Fibroblast of mammary gland (primary cell): ENCODE results near the gene SH3GLB2.

Experiments used
- DNase-seq: peaks from one replicate; pipeline ENCODE4 v3.0.0-alpha.2; 2010; ENCODE audit warnings: low read depth
- H3K4me3 ChIP-seq: 2 replicates; pipeline ENCODE4 v1.5.1; 2011; ENCODE audit warnings: low read depth, mild to moderate bottlenecking, low read length, moderate library complexity; ENCODE audit not compliant: control insufficient read depth
- CTCF ChIP-seq: conservative IDR thresholded peaks from 2 replicates; pipeline ENCODE4 v1.5.1; 2011; ENCODE audit warnings: low read depth, low read length, inconsistent platforms; ENCODE audit not compliant: control insufficient read depth, insufficient read depth

SH3GLB2 gene

DNA sequence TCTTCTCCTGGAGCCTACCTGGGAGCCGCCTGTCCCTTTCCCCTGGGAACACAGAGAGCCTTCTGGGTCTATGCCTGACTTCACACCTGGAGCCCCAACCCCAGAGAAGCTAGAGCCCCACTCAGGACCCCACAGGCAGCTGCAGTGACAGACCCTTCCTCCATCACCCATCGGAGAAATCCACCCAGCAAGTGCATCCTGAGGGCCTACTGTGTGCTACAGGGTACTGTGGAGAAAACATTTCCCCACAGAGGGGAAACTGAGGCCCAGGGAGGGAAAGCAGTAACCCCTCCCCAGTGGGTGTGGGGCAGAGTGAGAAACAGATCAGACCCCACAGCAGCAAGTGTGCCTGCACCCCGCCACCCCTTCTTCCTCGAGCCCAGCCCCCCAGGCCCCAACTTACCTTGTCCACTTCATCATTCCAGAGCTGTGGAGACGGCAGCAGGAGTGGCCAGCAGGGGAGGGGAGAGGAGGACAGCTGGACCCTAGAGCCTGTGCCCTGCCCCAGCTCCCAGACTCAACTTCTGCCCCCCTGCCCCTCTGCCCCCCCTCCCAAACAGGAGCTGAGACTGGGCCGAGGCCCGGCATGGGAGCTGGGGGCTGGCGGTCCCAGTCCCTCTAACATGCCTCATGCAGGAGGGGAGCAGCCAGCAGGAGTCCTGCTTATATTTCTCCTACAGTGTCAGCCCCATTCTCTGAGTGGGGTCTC is 17.7 kb downstream of the SH3GLB2 start:
- H3K4me3 ChIP-seq = no peak overlapping the region
- DNase-seq = no peak
- TF ChIP-seq CTCF = no peak

- DNase-seq = no peak
- TF ChIP-seq CTCF = no peak
These were observed 18.5 kb downstream of the SH3GLB2 start for GRCh38 chr9:129009584-129010141.

DNA sequence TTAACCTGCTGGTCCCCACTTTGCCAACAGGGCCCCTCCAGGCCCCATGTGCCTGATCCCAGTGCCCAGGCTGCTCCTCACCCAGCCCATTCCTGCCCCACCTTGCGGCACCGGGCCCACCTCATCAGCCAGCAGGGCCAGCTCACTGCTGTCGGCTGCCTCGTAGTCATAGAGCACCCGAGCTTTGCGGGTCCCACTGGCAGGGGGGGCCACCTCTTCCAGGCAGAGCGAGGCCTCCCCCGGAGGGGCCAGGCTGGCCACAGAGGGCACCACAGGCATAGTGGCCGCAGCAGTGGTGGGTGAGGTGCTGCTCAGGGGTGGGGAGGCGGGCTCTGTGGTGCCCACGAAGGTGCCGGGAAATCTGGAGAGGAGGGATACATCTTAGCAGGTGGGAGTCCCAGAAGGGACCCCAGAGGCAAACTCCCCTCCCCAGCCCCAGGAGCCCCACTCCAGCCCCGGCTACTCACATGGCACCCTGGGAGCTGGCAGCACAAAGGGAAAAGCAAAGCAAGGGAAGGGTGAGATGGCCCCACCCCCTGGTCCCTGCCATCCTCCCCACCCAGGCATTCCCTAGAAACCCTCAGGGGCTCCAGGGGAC is 19.0 kb downstream of the SH3GLB2 start:
- DNase-seq = no peak
- TF ChIP-seq CTCF = no peak
- no peak overlapping the region for H3K4me3 ChIP-seq

More at GRCh38 chr9:129009584-129010141, 18.5 kb downstream of the SH3GLB2 start:
- no peak overlapping the region for H3K4me3 ChIP-seq

GRCh38 chr9:129008469-129008965 is 19.6 kb downstream of the SH3GLB2 start:
- no peak for DNase-seq
- no peak for TF ChIP-seq CTCF
- H3K4me3 ChIP-seq = no peak overlapping the region

DNA sequence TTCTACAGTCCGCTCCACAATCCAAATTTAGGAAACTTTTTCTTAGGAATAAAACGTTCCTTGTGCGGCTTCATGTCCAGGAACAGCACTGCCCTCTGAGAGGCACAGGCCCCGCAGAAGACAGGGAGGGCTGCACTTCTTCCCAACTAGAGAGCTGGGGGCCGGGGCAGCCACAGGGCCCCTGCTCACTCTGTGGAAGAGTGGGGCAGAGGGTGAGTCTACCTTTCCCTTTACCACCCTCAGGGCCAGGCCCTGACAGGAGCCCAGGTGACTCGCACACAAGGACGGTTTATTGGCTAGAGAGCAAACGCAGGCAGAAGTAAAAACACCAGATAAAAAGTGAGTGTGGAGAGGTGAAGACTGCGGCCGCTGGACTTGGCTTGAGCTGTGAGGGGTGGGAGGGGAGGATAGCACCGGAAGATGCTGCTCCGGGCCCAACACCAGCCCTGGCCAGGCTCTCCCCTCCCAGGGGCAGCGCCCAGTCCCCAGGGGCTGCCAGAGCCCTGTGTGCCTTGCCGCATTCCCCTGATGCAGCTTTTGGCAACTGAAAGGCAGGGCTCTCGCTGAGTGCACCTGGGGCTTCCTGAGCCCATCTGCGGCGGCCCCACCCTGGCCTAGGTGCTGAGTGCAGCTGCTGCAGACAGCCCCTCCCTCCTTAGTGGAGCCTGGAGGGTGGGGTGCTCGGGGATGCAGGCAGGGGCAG is 20.2 kb downstream of the SH3GLB2 start:
- TF ChIP-seq CTCF = no peak

DNA sequence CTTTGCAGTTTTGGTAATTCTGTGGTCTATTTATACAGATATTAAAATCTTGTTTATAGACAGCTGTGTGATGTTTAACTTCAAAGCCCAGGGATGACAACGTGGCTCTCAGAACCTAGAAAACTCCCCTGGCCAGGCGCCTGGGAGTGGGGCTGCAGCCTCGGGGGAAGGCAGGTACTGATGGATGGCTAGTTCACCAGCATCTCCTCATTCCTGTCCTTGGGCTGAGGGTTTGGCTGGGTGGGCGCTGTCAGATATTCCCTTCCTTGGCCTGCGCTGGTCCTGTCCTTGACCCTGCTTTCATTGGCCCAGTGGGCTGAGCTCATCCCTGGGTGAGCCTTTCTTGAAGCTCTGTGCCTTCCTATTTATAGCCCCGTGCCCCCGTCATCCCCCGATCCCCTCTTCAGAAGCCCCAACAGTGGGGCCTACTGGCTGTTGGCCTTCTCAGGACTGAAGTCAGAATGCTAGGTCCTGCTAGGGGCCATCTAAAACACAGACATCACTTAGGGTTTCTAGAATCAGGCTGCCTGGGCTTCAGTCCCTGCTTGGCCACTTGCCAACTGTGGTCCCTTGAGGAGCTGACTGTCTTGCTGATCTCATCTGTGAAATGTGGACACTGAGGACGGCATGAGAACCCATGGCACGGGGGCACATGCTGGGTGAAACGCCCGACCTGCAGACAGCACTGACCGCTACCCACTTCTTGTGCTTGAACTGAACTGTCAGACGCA is 20.9 kb downstream of the SH3GLB2 start:
- TF ChIP-seq CTCF = no peak
- DNase-seq = peak; percentile 41
- no peak overlapping the region for H3K4me3 ChIP-seq

More for the DNA sequence above, 20.2 kb downstream of the SH3GLB2 start:
- no peak for DNase-seq
- no peak overlapping the region for H3K4me3 ChIP-seq
